NCI-H1417 (cell line): ENCODE results near the gene THAP4.
"Not testable (repeated sequence)": the region's sequence is repeated elsewhere in the genome, so short reads cannot be mapped to it uniquely, and the experiment has no call there.

ENCODE experiments used
- DNase-seq, 3 experiments: peaks; one replicate each; lab custom pipeline; 2025; lab: John Stamatoyannopoulos, UW

The THAP4 gene

DNA sequence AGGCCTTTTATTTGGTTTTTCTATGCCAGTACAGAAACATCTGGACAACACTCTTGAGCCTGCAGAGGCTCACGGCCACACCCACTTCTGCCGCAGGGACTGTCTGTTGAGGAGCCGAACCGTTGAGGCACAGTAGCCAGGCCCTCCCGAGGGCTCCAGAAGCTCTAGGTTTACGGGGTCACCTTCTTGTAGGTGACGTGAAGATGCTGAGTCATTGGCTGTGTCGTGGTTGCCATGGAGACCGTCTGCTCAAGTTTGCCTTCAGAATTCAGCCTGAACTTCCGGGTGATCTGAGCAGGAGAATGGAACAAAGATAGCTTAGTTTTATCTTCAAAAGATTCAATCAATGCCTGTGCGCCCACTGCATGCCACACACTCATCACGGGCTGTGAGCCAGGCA is 52.5 kb downstream of the THAP4 start:
- DNase-seq = no peak

DNA sequence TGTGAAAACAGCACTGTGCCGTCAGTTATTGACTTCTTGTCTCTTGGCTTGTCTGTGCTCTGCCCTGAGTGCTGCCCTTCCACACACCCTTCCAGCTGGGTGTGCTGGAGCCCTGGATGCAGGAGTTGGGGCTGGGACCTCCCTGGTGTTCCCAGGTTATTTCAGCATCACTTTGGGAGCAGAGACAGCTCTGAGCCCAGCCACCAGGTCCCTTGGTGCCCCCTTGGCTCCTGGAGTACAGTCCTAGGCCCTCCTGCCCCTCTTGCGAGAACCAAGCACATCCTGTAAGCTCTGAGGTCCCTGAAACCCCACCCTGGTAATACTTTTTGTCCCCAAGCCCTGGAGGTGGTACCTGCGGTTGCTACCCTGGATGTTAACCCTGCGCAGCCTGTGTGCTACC is 54.2 kb downstream of the THAP4 start:
- no peak for DNase-seq

- DNase-seq = no peak
Observed at GRCh38 chr2:241582328-241582727, 54.6 kb downstream of the THAP4 start.

- no peak for DNase-seq
Observed at GRCh38 chr2:241579281-241579680, 57.7 kb downstream of the THAP4 start.

DNA sequence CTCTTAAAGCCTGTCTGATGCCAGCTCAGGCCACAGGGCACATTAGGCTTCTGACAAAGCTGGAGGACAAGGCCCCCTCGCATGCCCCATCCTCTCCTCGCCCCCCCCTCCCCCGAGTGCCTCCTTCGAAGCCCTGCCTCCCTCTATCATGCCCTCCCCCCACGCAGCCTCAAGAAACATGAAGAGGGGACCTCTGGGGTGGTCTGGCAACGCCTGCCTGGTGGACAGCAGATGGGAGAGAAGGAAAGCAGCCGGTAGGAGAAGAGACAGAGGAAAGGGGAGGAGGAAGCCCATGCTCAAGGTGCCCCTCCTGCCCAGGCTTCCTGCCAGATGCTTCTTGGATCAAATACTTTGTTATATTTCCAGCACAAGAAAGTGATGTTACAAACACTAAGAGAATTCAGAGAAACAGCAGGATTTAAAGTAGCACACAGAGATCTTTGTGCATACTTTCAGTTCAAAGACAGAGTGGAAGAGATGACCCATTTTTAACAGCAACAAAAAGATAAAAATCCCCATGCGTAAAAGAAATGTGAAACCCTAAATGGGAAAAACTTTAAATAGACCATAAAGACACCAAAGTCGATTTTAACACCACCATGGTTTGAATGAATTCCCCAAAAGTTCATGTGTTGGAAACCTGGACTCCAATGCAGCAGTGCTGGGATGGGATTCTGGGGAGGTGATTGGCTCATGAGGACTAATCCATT is 59.4 kb downstream of the THAP4 start:
- no peak for DNase-seq

GRCh38 chr2:241576293-241576654 is 60.7 kb downstream of the THAP4 start:
- DNase-seq = no peak

DNA sequence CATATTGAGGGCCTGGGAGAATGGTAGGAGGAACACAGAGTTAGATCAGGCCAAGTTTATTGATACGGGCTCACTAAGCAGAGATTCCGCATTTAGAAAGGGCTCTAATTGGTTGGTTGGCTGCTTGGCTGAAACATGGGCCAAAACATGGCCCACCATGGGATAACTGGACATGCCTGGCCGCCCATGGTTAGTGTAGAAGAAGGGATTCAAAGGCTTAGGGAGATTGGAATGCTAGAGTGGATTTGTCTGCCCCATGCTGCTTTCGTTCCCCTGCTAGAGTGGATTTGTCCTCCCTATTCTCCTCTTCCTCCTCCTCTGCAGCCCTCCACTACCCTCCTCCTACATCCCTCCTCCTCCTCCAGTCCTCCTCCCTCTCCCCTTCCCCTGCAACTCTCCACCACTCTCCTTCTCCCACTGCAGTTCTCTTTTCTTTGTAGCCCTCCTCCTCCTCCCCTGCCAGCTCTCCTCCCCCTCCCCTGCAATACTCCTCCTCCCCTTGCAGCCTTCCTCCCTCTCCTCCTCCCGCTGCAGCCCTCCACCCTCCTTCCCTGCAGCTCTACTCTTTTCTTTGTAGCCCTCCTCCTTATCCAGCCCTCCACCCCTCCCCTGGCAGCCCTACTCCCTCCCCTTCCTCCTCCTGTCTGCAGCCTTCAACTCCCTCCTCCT is 61.2 kb downstream of the THAP4 start:
- no peak for DNase-seq

DNA sequence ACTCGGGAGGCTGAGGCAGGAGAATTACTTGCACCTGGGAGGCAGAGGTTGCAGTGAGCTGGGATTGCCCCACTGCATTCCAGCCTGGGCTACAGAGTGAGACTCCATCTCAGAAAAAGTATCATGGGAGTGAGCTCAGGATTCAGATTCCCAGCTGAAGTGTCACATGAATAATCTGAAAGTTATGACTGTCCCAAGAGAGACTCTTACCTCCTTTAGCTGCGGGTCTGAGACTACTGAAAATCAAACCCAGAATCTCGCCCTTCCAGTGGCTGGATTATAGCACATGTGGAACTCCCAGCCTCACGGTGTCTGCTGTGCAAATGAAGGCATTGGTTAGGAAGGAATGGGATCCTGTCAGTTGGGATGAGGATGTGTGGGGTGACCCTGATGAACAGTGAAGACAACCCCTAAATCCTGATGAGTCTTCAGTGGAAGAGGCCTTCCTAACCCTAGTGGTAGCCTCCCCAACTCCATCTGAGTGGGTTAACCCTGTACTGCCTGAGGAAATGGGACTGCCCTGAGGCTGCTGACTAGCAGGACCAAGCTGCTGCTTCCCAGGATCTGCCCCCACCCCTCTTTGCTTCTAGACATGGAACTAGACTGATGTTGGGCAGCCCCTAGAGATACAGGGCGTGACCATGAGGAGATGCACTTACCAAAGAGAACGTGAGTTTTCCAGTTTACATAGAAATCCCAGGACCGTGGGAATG is 61.9 kb downstream of the THAP4 start:
- DNase-seq = no peak

GRCh38 chr2:241573741-241574140 is 63.2 kb downstream of the THAP4 start:
- DNase-seq = no peak

DNA sequence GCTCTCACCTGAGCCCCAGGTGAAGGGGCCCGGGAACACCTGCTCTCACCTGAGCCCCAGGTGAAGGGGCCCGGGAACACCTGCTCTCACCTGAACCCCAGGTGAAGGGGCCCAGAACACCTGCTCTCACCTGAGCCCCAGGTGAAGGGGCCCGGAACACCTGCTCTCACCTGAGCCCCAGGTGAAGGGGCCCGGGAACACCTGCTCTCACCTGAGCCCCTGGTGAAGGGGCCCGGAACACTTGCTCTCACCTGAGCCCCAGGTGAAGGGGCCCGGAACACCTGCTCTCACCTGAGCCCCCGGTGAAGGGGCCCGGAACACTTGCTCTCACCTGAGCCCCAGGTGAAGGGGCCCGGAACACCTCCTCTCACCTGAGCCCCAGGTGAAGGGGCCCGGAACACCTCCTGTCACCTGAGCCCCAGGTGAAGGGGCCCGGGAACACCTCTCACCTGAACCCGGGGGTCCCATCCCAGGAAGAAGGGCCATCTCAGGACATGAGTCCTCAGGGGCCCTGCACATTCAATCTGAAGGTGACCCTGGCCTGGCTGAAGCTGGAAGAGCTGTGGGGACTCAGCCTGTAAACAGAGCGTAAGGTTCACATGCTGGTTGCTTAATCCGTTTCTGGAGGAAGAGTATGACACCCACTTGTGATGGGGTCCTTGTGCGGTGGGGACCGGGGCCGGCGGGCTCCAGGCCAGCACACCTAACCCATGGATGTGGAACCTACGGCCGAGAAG is 63.9 kb downstream of the THAP4 start:
- not testable (repeated sequence) for DNase-seq

- no peak for DNase-seq
Observed at GRCh38 chr2:241571821-241572620, 64.9 kb downstream of the THAP4 start.

GRCh38 chr2:241570961-241571581 is 65.9 kb downstream of the THAP4 start:
- no peak for DNase-seq

GRCh38 chr2:241569831-241570281 is 67.1 kb downstream of the THAP4 start:
- DNase-seq = no peak

DNA sequence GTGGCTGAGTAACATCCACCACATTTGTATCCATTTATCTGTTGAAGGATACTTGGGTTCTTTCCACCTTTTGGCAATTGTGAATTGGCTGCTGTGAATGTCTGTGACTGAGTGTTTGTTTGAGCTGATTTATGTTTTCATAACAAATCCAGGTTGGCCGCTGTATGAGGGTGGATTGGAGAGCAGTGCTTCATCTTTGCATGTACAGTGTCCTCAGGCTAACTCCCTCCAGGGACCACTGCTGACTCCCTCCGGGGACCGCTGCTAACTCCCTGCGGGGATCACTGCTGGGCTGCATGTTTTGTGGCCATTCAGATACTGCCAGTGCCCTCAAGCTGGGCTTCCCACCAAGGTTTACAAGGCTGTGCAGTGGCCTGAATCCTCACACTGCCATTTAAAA is 68.2 kb downstream of the THAP4 start:
- peak in 1 of 3 experiments; percentile 15 for DNase-seq

DNA sequence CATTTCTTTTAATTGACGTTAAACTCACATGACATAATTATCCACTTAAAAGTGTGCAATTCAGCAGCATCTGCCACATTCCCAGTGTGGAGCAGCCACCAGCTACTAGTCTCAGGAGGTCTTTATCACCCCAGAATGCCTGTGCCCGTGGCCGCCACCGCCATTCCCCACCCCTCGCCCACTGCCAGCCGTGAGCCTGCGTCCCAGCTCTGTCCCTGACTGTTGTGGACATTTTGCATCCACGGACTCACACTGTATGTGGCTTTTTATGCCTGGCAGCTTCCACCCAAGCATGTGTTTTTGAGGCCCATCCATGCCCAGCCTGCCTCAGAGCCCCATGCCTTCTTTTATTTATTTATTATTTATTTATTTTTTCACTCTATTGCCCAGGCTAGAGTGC is 69.2 kb downstream of the THAP4 start:
- no peak for DNase-seq

DNA sequence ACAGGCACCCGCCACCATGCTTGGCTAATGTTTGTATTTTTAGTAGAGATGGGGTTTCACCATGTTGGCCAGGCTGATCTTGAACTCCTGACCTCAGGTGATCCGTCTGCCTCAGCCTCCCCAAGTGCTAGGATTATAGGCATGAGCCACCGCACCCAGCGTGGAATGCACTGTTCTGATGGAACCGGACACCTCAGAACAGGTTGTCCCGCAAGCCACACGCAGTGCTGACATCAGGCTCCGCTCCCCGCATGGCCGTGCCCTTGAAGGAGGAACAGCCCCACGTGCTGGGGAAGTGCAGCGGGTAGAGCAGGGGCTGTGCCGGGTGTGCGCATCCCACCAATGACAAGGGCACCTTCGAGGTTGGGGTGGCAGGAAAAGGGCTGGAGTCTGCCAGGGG is 69.7 kb downstream of the THAP4 start:
- not testable (repeated sequence) for DNase-seq

DNA sequence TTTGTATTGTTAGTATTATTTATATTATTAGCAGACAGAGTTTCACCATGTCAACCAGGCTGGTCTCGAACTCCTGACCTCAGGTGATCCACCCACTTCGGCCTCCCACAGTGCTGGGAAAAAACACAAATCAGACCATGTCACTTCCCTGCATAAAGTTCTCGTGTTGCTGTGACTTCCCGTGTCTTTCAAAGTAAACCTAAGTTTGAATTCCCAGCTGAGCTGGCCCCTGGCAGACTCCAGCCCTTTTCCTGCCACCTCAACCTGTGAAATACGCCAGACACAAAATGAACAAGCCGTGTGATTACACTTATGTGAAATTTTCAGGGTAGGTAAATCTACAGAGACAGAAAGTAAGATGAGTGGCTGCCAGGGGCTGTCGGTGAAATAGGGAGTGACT is 70.5 kb downstream of the THAP4 start:
- no peak for DNase-seq

DNA sequence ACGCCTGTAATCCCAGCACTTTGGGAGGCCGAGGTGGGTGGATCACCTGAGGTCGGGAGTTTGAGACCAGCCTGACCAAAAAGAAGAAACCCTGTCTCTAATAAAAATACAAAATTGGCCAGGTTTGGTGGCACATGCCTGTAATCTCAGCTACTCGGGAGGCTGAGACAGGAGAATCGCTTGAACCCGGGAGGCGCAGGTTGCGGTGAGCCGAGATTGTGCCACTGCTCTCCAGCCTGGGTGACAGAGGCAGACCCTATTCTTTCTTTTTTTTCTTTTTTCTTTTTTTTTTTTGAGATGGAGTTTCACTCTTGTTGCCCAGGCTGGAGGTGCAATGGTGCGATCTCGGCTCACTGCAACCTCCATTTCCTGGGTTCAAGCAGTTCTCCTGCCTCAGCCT is 70.9 kb downstream of the THAP4 start:
- DNase-seq = not testable (repeated sequence)

- no peak for DNase-seq
Observed at GRCh38 chr2:241565411-241565810, 71.5 kb downstream of the THAP4 start.

- DNase-seq = no peak
Observed at GRCh38 chr2:241564596-241565410, 72.2 kb downstream of the THAP4 start.
